Measurements from ENCODE around the gene SCML2.

Gene SCML2

GRCh38 chrX:18368402-18368801 is 13.9 kb upstream of the SCML2 start:
- H3K36me3 ChIP-seq (ENCODE audit: control insufficient read depth, low read length): no peaks in the 10 kb centered on the region
- H4K20me1 ChIP-seq (ENCODE audit: control insufficient read depth, insufficient read depth, low read depth, low read length): no peaks in the 10 kb centered on the region
- no peak for TF ChIP-seq EZH2phosphoT487 (IDR thresholded peaks at IDR 0.05; ENCODE audit: borderline replicate concordance, low read length)
- TF ChIP-seq, protein P1, sequence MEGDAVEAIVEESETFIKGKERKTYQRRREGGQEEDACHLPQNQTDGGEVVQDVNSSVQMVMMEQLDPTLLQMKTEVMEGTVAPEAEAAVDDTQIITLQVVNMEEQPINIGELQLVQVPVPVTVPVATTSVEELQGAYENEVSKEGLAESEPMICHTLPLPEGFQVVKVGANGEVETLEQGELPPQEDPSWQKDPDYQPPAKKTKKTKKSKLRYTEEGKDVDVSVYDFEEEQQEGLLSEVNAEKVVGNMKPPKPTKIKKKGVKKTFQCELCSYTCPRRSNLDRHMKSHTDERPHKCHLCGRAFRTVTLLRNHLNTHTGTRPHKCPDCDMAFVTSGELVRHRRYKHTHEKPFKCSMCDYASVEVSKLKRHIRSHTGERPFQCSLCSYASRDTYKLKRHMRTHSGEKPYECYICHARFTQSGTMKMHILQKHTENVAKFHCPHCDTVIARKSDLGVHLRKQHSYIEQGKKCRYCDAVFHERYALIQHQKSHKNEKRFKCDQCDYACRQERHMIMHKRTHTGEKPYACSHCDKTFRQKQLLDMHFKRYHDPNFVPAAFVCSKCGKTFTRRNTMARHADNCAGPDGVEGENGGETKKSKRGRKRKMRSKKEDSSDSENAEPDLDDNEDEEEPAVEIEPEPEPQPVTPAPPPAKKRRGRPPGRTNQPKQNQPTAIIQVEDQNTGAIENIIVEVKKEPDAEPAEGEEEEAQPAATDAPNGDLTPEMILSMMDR (IDR thresholded peaks at IDR 0.05; ENCODE audit: low read depth, low read length, poor library complexity, severe bottlenecking): no peak
- no peaks in the 10 kb centered on the region for H3F3A ChIP-seq (ENCODE audit: control insufficient read depth, insufficient read depth)
- no peaks in the 10 kb centered on the region for H3K9me3 ChIP-seq (ENCODE audit: control insufficient read depth, insufficient read depth, low read length)
- H3K4me3 ChIP-seq (ENCODE audit: low read length): no peak overlapping the region
- no peaks in the 10 kb centered on the region for H3K4me1 ChIP-seq (ENCODE audit: control insufficient read depth, low read length)
- no peak overlapping the region for H3K27ac ChIP-seq (ENCODE audit: low read depth, low read length)
- H3K79me2 ChIP-seq (ENCODE audit: control insufficient read depth, low read length): no peaks in the 10 kb centered on the region
- H3K4me2 ChIP-seq (ENCODE audit: low read length): no peak overlapping the region
- no peaks in the 10 kb centered on the region for H3K27me3 ChIP-seq (ENCODE audit: control insufficient read depth, low read length)
- no peaks in the 10 kb centered on the region for H3K9me2 ChIP-seq (replicated peaks; ENCODE audit: control insufficient read depth, low read length)

- no peaks in the 10 kb centered on the region for H4K20me1 ChIP-seq (ENCODE audit: control insufficient read depth, insufficient read depth, low read depth, low read length)
- H3K4me2 ChIP-seq (ENCODE audit: low read length): no peak overlapping the region
- no peaks in the 10 kb centered on the region for H3K79me2 ChIP-seq (ENCODE audit: control insufficient read depth, low read length)
- TF ChIP-seq, protein P1 (IDR thresholded peaks at IDR 0.05; ENCODE audit: low read depth, low read length, poor library complexity, severe bottlenecking): no peak
- TF ChIP-seq EZH2phosphoT487 (IDR thresholded peaks at IDR 0.05; ENCODE audit: borderline replicate concordance, low read length): no peak
- H3K4me1 ChIP-seq (ENCODE audit: control insufficient read depth, low read length): no peaks in the 10 kb centered on the region
- H3K27ac ChIP-seq (ENCODE audit: low read depth, low read length): no peak overlapping the region
- H3K9me3 ChIP-seq (ENCODE audit: control insufficient read depth, insufficient read depth, low read length): no peaks in the 10 kb centered on the region
- no peaks in the 10 kb centered on the region for H3F3A ChIP-seq (ENCODE audit: control insufficient read depth, insufficient read depth)
- no peaks in the 10 kb centered on the region for H3K36me3 ChIP-seq (ENCODE audit: control insufficient read depth, low read length)
- no peaks in the 10 kb centered on the region for H3K27me3 ChIP-seq (ENCODE audit: control insufficient read depth, low read length)
- no peak overlapping the region for H3K4me3 ChIP-seq (ENCODE audit: low read length)
- H3K9me2 ChIP-seq (replicated peaks; ENCODE audit: control insufficient read depth, low read length): no peaks in the 10 kb centered on the region
Observed at GRCh38 chrX:18360867-18361266, 6.4 kb upstream of the SCML2 start.

DNA sequence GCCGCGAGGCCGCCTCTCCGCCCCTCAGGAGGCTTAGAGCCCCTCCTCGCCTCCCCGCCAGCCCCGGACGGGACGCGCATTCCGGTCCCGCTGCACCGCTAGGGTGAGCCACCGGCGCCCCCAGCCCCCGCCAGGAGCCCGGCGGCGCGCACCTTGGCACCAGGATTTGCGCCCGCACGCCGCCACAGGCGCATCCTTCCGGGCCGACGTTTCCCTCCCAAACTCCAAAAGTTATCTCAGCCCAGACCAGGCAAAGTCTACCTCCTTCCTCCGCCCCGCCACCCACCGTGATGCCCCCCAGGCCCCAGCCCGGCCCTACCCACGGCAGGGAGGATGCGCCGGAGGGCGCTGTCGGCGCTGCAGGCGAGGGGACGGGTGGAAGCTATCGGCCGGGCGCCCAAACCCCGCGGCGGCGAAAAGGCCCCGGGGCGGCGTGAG is 538 bp downstream of the SCML2 start:
- TF ChIP-seq EZH2phosphoT487 (IDR thresholded peaks at IDR 0.05; ENCODE audit: borderline replicate concordance, low read length): no peak
- TF ChIP-seq, protein P1 (IDR thresholded peaks at IDR 0.05; ENCODE audit: low read depth, low read length, poor library complexity, severe bottlenecking): no peak
- no peaks in the 10 kb centered on the region for H3K79me2 ChIP-seq (ENCODE audit: control insufficient read depth, low read length)

More for the DNA sequence above, 538 bp downstream of the SCML2 start:
- no peak overlapping the region for H3K27ac ChIP-seq (ENCODE audit: low read depth, low read length)
- H3K27me3 ChIP-seq (ENCODE audit: control insufficient read depth, low read length): no peaks in the 10 kb centered on the region
- H3K4me1 ChIP-seq (ENCODE audit: control insufficient read depth, low read length): no peaks in the 10 kb centered on the region
- H3K4me3 ChIP-seq (ENCODE audit: low read length): no peak overlapping the region
- no peaks in the 10 kb centered on the region for H4K20me1 ChIP-seq (ENCODE audit: control insufficient read depth, insufficient read depth, low read depth, low read length)
- H3F3A ChIP-seq (ENCODE audit: control insufficient read depth, insufficient read depth): no peaks in the 10 kb centered on the region
- no peak overlapping the region for H3K4me2 ChIP-seq (ENCODE audit: low read length)
- no peaks in the 10 kb centered on the region for H3K36me3 ChIP-seq (ENCODE audit: control insufficient read depth, low read length)
- H3K9me3 ChIP-seq (ENCODE audit: control insufficient read depth, insufficient read depth, low read length): no peaks in the 10 kb centered on the region
- H3K9me2 ChIP-seq (replicated peaks; ENCODE audit: control insufficient read depth, low read length): no peaks in the 10 kb centered on the region

Data from DOHH2 (cell line).